ENCODE results near the gene PNPLA2.

The PNPLA2 gene

GRCh38 chr11:777288-778255 lies 41.1 kb upstream of the PNPLA2 start, which contains the start of gene GATD1:
GATD1 (minus strand) TSS chr11:777487; CDS start chr11:777462, 25 bp downstream.
- no peak for TF ChIP-seq CTCF (IDR thresholded peaks at IDR 0.05; ENCODE audit: insufficient read depth, low read length, missing control alignments)

GRCh38 chr11:778976-779954 lies 39.4 kb upstream of the PNPLA2 start:
- no peak overlapping the region for H3K4me3 ChIP-seq (ENCODE audit: low read depth, low read length)
- ChIA-PET POLR2A (no interaction called here), CTCF (interaction anchor here (0.9 to 5.1 kb wide), 3 partner anchors 15 to 56 kb away, joined by 3 to 25 read pairs (median 4); no protein-coding TSS in a partner anchor)
- no peak for TF ChIP-seq CTCF (IDR thresholded peaks at IDR 0.05; ENCODE audit: insufficient read depth, low read length, missing control alignments)
- DNase-seq (ENCODE audit: low read depth, low spot score), result no peak

More at GRCh38 chr11:777288-778255, 41.1 kb upstream of the PNPLA2 start, which contains the start of gene GATD1:
- DNase-seq (ENCODE audit: low read depth, low spot score), result no peak
- POLR2A ChIA-PET, result interaction anchor here (1.9 kb wide), 1 partner anchor 18 kb away, joined by 10 read pairs; no protein-coding TSS in a partner anchor
- CTCF ChIA-PET, result interaction anchor here (0.7 to 5.1 kb wide), 7 partner anchors 8 to 55 kb away, joined by 3 to 25 read pairs (median 3); partner anchors contain the start of gene SLC25A22
- H3K4me3 ChIP-seq (ENCODE audit: low read depth, low read length), result peak within 1 kb of the TSS; percentile 73

- H3K4me3 ChIP-seq (ENCODE audit: low read depth, low read length), result no peak overlapping the region
- no peak for TF ChIP-seq CTCF (IDR thresholded peaks at IDR 0.05; ENCODE audit: insufficient read depth, low read length, missing control alignments)
- ChIA-PET CTCF (no interaction called here), POLR2A (no interaction called here)
- no peak for DNase-seq (ENCODE audit: low read depth, low spot score)
Observed at GRCh38 chr11:779955-780532, 38.7 kb upstream of the PNPLA2 start.

- DNase-seq (ENCODE audit: low read depth, low spot score), result no peak
- no peak overlapping the region for H3K4me3 ChIP-seq (ENCODE audit: low read depth, low read length)
- no peak for TF ChIP-seq CTCF (IDR thresholded peaks at IDR 0.05; ENCODE audit: insufficient read depth, low read length, missing control alignments)
- POLR2A ChIA-PET, result interaction anchor here (1.1 kb wide), 1 partner anchor 13 kb away, joined by 5 read pairs; no protein-coding TSS in a partner anchor
- CTCF ChIA-PET, result interaction anchor here (0.7 to 3.0 kb wide), 9 partner anchors 7 to 119 kb away, joined by 3 to 13 read pairs (median 6); partner anchors contain the start of gene TALDO1
Observed at GRCh38 chr11:782264-783174, 36.2 kb upstream of the PNPLA2 start.

GRCh38 chr11:783581-784015 lies 35.1 kb upstream of the PNPLA2 start:
- ChIA-PET POLR2A (interaction anchor here (0.7 to 1.2 kb wide), 4 partner anchors 12 to 113 kb away, joined by 3 to 5 read pairs (median 4); partner anchors contain the start of gene PNPLA2), CTCF (interaction anchor here (0.7 to 3.0 kb wide), 13 partner anchors 8 to 120 kb away, joined by 3 to 13 read pairs (median 6); partner anchors contain the start of gene TMEM80)
- H3K4me3 ChIP-seq (ENCODE audit: low read depth, low read length), result peak overlapping the region; percentile 10; the same call in 1 of the 2 replicates
- peak; percentile 69 for DNase-seq (ENCODE audit: low read depth, low spot score)
- peak; percentile 95 for TF ChIP-seq CTCF (IDR thresholded peaks at IDR 0.05; ENCODE audit: insufficient read depth, low read length, missing control alignments)

All from AG04449 (cell line).